WTC11 (cell line): ENCODE results near the gene ABCC11. TPM values are rescaled to one million over a fixed set of nuclear protein-coding genes. Genes with fewer than 3 reads are reported as not detected.

Experiments used
- ATAC-seq: fragments of 200-7000 bp; cut with Tn5 transposase; 2 replicates; pipeline ENCODE4 v1.10.0; 2021; ENCODE audit warnings: mild to moderate bottlenecking, moderate library complexity
- CTCF ChIA-PET: fragments of 300-600 bp; sonication (Branson Sonifier 250); formaldehyde crosslinking; loops from one replicate; lab custom pipeline; 2021; ENCODE audit warnings: antibody characterized with exemption; lab: Charles Lee
- POLR2A ChIA-PET: fragments of 350-600 bp; sonication (Branson Sonifier 250); formaldehyde crosslinking; loops from one replicate; lab custom pipeline; 2021; ENCODE audit warnings: antibody characterized with exemption; lab: Charles Lee
- DNase-seq: peaks from one replicate; pipeline ENCODE4 v3.0.0; 2021; ENCODE audit warnings: low spot score
- H3K27ac Mint-ChIP-seq: 2 replicates; pipeline ENCODE4 v1.8.0; 2021; ENCODE audit warnings: mixed read lengths
- H3K27me3 Mint-ChIP-seq: 2 replicates; pipeline ENCODE4 v1.8.0; 2021; ENCODE audit warnings: low read depth, mild to moderate bottlenecking, moderate library complexity, mixed read lengths
- H3K36me3 Mint-ChIP-seq: 2 replicates; pipeline ENCODE4 v1.8.0; 2021; ENCODE audit warnings: mixed read lengths
- H3K4me1 Mint-ChIP-seq: 2 replicates; pipeline ENCODE4 v1.8.0; 2022; ENCODE audit warnings: mixed read lengths
- H3K4me3 Mint-ChIP-seq: 2 replicates; pipeline ENCODE4 v1.8.0; 2021; ENCODE audit warnings: mild to moderate bottlenecking, moderate library complexity, mixed read lengths
- H3K9me3 Mint-ChIP-seq: 2 replicates; pipeline ENCODE4 v1.8.0; 2021; ENCODE audit warnings: mixed read lengths
- CREM ChIP-seq: sonication (generic); formaldehyde crosslinking; IDR thresholded peaks from 2 replicates; pipeline ENCODE4 v1.8.1; 2022; ENCODE audit warnings: mild to moderate bottlenecking, missing genetic modification reagents, moderate library complexity
- EMX1 ChIP-seq: fragments of 250-450 bp; sonication (Bioruptor Pico); IDR thresholded peaks from 2 replicates; pipeline ENCODE4 v1.8.0; 2021; ENCODE audit warnings: mild to moderate bottlenecking
- ETV6 ChIP-seq: sonication (generic); formaldehyde crosslinking; IDR thresholded peaks from 2 replicates; pipeline ENCODE4 v1.8.1; 2022; ENCODE audit warnings: mild to moderate bottlenecking, missing genetic modification reagents
- FOXK1 ChIP-seq: sonication (generic); formaldehyde crosslinking; IDR thresholded peaks from 2 replicates; pipeline ENCODE4 v1.8.0; 2022; ENCODE audit warnings: mild to moderate bottlenecking, moderate library complexity, missing genetic modification reagents
- FOXP1 ChIP-seq: sonication (generic); formaldehyde crosslinking; IDR thresholded peaks from 2 replicates; pipeline ENCODE4 v1.8.0; 2022; ENCODE audit warnings: missing genetic modification reagents, mild to moderate bottlenecking, moderate library complexity, borderline replicate concordance
- GTF2I ChIP-seq: fragments of 250-450 bp; sonication (Bioruptor Pico); conservative IDR thresholded peaks from 2 replicates; pipeline ENCODE4 v1.4.0; 2021; ENCODE audit warnings: mild to moderate bottlenecking
- JUN ChIP-seq: sonication (generic); formaldehyde crosslinking; IDR thresholded peaks from 2 replicates; pipeline ENCODE4 v1.8.0; 2023; ENCODE audit warnings: mild to moderate bottlenecking, missing genetic modification reagents
- MYBL2 ChIP-seq: sonication (generic); formaldehyde crosslinking; IDR thresholded peaks from 2 replicates; pipeline ENCODE4 v1.8.1; 2023; ENCODE audit warnings: mild to moderate bottlenecking, moderate library complexity, missing genetic modification reagents
- NFATC4 ChIP-seq: fragments of 250-450 bp; sonication (Bioruptor Pico); IDR thresholded peaks from 2 replicates; pipeline ENCODE4 v1.9.0; 2021; ENCODE audit warnings: mild to moderate bottlenecking
- PREB ChIP-seq: sonication (generic); formaldehyde crosslinking; IDR thresholded peaks from 2 replicates; pipeline ENCODE4 v1.8.1; 2022; ENCODE audit warnings: mild to moderate bottlenecking, missing genetic modification reagents, moderate library complexity, borderline replicate concordance
- PRRX2 ChIP-seq: fragments of 250-450 bp; sonication (Bioruptor Pico); IDR thresholded peaks from 2 replicates; pipeline ENCODE4 v1.8.0; 2021; ENCODE audit warnings: mild to moderate bottlenecking
- SP1 ChIP-seq: sonication (generic); formaldehyde crosslinking; conservative IDR thresholded peaks from 2 replicates; pipeline ENCODE4 v1.8.1; 2022; ENCODE audit warnings: missing genetic modification reagents
- TEAD4 ChIP-seq: sonication (generic); formaldehyde crosslinking; IDR thresholded peaks from 2 replicates; pipeline ENCODE4 v1.8.0; 2022; ENCODE audit warnings: mild to moderate bottlenecking, missing genetic modification reagents
- ZNF232 ChIP-seq: sonication (generic); formaldehyde crosslinking; IDR thresholded peaks from 2 replicates; pipeline ENCODE4 v1.8.0; 2022; ENCODE audit warnings: mild to moderate bottlenecking, missing genetic modification reagents
- ZNF281 ChIP-seq: sonication (generic); formaldehyde crosslinking; IDR thresholded peaks from 2 replicates; pipeline ENCODE4 v1.8.0; 2023; ENCODE audit warnings: mild to moderate bottlenecking, missing genetic modification reagents
- ZNF396 ChIP-seq: fragments of 250-450 bp; sonication (Bioruptor Pico); IDR thresholded peaks from 2 replicates; pipeline ENCODE4 v1.8.0; 2021; ENCODE audit warnings: mild to moderate bottlenecking, moderate library complexity, borderline replicate concordance
- ZNF423 ChIP-seq: fragments of 250-450 bp; sonication (Bioruptor Pico); IDR thresholded peaks from 2 replicates; pipeline ENCODE4 v2.1.2; 2022; ENCODE audit warnings: mild to moderate bottlenecking, moderate library complexity
- total RNA-seq: library from RNA; stranded (reverse); gene quantifications from 3 replicates; pipeline ENCODE4 v1.2.3, GENCODE V29; 2021
- TF ChIP-seq, protein P1 (sequence below): fragments of 250-450 bp; sonication (Bioruptor Pico); IDR thresholded peaks from 2 replicates; pipeline ENCODE4 v1.9.0; 2021; ENCODE audit warnings: mild to moderate bottlenecking
- TF ChIP-seq, protein P2 (sequence below): sonication (generic); formaldehyde crosslinking; IDR thresholded peaks from 2 replicates; pipeline ENCODE4 v1.8.0; 2023; ENCODE audit warnings: missing genetic modification reagents
- TF ChIP-seq, protein P3 (sequence below): sonication (generic); formaldehyde crosslinking; IDR thresholded peaks from 2 replicates; pipeline ENCODE4 v1.8.0; 2022; ENCODE audit warnings: missing genetic modification reagents
- TF ChIP-seq, protein P4 (sequence below): sonication (generic); formaldehyde crosslinking; IDR thresholded peaks from 2 replicates; pipeline ENCODE4 v1.8.1; 2023; ENCODE audit warnings: mild to moderate bottlenecking, missing genetic modification reagents, moderate library complexity

ABCC11 gene
- total RNA-seq, 1 experiment from 2014 or later, result not detected

- ChIA-PET CTCF (interaction anchor here (2.4 kb wide), 1 partner anchor 24 kb away, joined by 7 read pairs; no protein-coding TSS in a partner anchor), POLR2A (no interaction called here)
- peaks cover 5% of the 10 kb centered on the region; the same call in 1 of the 2 replicates for H3K27me3 Mint-ChIP-seq
- H3K4me1 Mint-ChIP-seq, result peaks cover 5% of the 10 kb centered on the region; the same call in 1 of the 2 replicates
- DNase-seq (no peak), ATAC-seq (no peak)
- H3K4me3 Mint-ChIP-seq, result no peak overlapping the region
- TF ChIP-seq, protein P1, sequence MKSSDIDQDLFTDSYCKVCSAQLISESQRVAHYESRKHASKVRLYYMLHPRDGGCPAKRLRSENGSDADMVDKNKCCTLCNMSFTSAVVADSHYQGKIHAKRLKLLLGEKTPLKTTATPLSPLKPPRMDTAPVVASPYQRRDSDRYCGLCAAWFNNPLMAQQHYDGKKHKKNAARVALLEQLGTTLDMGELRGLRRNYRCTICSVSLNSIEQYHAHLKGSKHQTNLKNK (CRISPR knock-in tag), result no peak
- TF ChIP-seq GTF2I (CRISPR knock-in tag) (no peak), JUN (CRISPR knock-in tag) (no peak)
- TF ChIP-seq, protein P2, sequence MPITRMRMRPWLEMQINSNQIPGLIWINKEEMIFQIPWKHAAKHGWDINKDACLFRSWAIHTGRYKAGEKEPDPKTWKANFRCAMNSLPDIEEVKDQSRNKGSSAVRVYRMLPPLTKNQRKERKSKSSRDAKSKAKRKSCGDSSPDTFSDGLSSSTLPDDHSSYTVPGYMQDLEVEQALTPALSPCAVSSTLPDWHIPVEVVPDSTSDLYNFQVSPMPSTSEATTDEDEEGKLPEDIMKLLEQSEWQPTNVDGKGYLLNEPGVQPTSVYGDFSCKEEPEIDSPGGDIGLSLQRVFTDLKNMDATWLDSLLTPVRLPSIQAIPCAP (CRISPR knock-in tag), result no peak
- no peaks in the 10 kb centered on the region for H3K36me3 Mint-ChIP-seq
- H3K9me3 Mint-ChIP-seq, result peaks cover 12% of the 10 kb centered on the region
- no peak overlapping the region for H3K27ac Mint-ChIP-seq
Observed at GRCh38 chr16:48188449-48189102, 58.8 kb downstream of the ABCC11 start.

GRCh38 chr16:48187779-48188178 is 59.6 kb downstream of the ABCC11 start:
- H3K4me3 Mint-ChIP-seq, result no peak overlapping the region
- DNase-seq (no peak), ATAC-seq (no peak)
- H3K36me3 Mint-ChIP-seq, result no peaks in the 10 kb centered on the region
- no peak overlapping the region for H3K27ac Mint-ChIP-seq
- POLR2A ChIA-PET, result interaction anchor here (0.5 kb wide), 1 partner anchor 1358 kb away, joined by 4 read pairs; no protein-coding TSS in a partner anchor
- peaks cover 5% of the 10 kb centered on the region; the same call in 1 of the 2 replicates for H3K4me1 Mint-ChIP-seq
- peaks cover 5% of the 10 kb centered on the region; the same call in 1 of the 2 replicates for H3K27me3 Mint-ChIP-seq
- H3K9me3 Mint-ChIP-seq, result peaks cover 12% of the 10 kb centered on the region
- no peak for TF ChIP-seq CREM (CRISPR knock-in tag)
- TF ChIP-seq PREB, result no peak
- no peak for TF ChIP-seq NFATC4 (CRISPR knock-in tag)
- no peak for TF ChIP-seq ZNF423 (CRISPR knock-in tag)
- TF ChIP-seq, protein P2 (CRISPR knock-in tag), result no peak
- TF ChIP-seq, protein P3, sequence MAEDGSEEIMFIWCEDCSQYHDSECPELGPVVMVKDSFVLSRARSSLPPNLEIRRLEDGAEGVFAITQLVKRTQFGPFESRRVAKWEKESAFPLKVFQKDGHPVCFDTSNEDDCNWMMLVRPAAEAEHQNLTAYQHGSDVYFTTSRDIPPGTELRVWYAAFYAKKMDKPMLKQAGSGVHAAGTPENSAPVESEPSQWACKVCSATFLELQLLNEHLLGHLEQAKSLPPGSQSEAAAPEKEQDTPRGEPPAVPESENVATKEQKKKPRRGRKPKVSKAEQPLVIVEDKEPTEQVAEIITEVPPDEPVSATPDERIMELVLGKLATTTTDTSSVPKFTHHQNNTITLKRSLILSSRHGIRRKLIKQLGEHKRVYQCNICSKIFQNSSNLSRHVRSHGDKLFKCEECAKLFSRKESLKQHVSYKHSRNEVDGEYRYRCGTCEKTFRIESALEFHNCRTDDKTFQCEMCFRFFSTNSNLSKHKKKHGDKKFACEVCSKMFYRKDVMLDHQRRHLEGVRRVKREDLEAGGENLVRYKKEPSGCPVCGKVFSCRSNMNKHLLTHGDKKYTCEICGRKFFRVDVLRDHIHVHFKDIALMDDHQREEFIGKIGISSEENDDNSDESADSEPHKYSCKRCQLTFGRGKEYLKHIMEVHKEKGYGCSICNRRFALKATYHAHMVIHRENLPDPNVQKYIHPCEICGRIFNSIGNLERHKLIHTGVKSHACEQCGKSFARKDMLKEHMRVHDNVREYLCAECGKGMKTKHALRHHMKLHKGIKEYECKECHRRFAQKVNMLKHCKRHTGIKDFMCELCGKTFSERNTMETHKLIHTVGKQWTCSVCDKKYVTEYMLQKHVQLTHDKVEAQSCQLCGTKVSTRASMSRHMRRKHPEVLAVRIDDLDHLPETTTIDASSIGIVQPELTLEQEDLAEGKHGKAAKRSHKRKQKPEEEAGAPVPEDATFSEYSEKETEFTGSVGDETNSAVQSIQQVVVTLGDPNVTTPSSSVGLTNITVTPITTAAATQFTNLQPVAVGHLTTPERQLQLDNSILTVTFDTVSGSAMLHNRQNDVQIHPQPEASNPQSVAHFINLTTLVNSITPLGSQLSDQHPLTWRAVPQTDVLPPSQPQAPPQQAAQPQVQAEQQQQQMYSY (CRISPR knock-in tag), result no peak
- TF ChIP-seq TEAD4 (CRISPR knock-in tag), result no peak
- TF ChIP-seq, protein P4, sequence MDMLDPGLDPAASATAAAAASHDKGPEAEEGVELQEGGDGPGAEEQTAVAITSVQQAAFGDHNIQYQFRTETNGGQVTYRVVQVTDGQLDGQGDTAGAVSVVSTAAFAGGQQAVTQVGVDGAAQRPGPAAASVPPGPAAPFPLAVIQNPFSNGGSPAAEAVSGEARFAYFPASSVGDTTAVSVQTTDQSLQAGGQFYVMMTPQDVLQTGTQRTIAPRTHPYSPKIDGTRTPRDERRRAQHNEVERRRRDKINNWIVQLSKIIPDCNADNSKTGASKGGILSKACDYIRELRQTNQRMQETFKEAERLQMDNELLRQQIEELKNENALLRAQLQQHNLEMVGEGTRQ, result no peak
- no peak for TF ChIP-seq MYBL2 (CRISPR knock-in tag)
- no peak for TF ChIP-seq SP1 (CRISPR knock-in tag)
- no peak for TF ChIP-seq ETV6 (CRISPR knock-in tag)
- CTCF ChIA-PET, result no interaction called here

GRCh38 chr16:48184681-48185080 is 62.7 kb downstream of the ABCC11 start:
- ChIA-PET POLR2A (no interaction called here), CTCF (no interaction called here)
- Mint-ChIP-seq H3K27me3 (peaks cover 5% of the 10 kb centered on the region; the same call in 1 of the 2 replicates), H3K4me3 (no peak overlapping the region), H3K4me1 (peaks cover 5% of the 10 kb centered on the region; the same call in 1 of the 2 replicates), H3K36me3 (no peaks in the 10 kb centered on the region), H3K9me3 (peaks cover 12% of the 10 kb centered on the region), H3K27ac (no peak overlapping the region)
- ATAC-seq (no peak), DNase-seq (no peak)
- no peak for TF ChIP-seq ZNF281
- no peak for TF ChIP-seq PRRX2 (CRISPR knock-in tag)
- no peak for TF ChIP-seq ZNF396 (CRISPR knock-in tag)
- no peak for TF ChIP-seq EMX1 (CRISPR knock-in tag)
- TF ChIP-seq FOXP1 (CRISPR knock-in tag), result no peak
- TF ChIP-seq FOXK1 (CRISPR knock-in tag), result no peak
- TF ChIP-seq ZNF232 (CRISPR knock-in tag), result no peak
